BLaER1 treated with 17β-estradiol and CSF1 and Interleukin-3, amounts not matched to agents 10 nM and 100 nM (cell line): ENCODE data around the gene HSBP1.

ENCODE experiments used
- H3K27ac ChIP-seq, 11 experiments: shearing (Covaris generic); formaldehyde crosslinking; 2 replicates each; pipeline ENCODE4 v1.8.1; 2022
- H3K27me3 ChIP-seq, 11 experiments: shearing (Covaris generic); formaldehyde crosslinking; 2 replicates each; pipeline ENCODE4 v1.8.1; 2022
- H3K36me3 ChIP-seq, 11 experiments: shearing (Covaris generic); formaldehyde crosslinking; 2 replicates each; pipeline ENCODE4 v1.8.1; 2022
- H3K4me1 ChIP-seq, 10 experiments: shearing (Covaris generic); formaldehyde crosslinking; 2 replicates each; pipeline ENCODE4 v1.8.1; 2022
- H3K4me2 ChIP-seq, 11 experiments: shearing (Covaris generic); formaldehyde crosslinking; 2 replicates each; pipeline ENCODE4 v1.8.1; 2022
- H3K4me3 ChIP-seq, 10 experiments: shearing (Covaris generic); formaldehyde crosslinking; 2 replicates each; pipeline ENCODE4 v1.8.1; 2022
- H3K9ac ChIP-seq, 11 experiments: shearing (Covaris generic); formaldehyde crosslinking; 2 replicates each; pipeline ENCODE4 v1.8.1; 2022
- H3K9me3 ChIP-seq, 11 experiments: shearing (Covaris generic); formaldehyde crosslinking; replicated peaks in 1 of 11; 2 replicates each; pipeline ENCODE4 v1.8.1; 2022
- H4K20me1 ChIP-seq, 11 experiments: shearing (Covaris generic); formaldehyde crosslinking; 2 replicates each; pipeline ENCODE4 v1.8.1; 2022
- Cebpa-rat ChIP-seq, 11 experiments: shearing (Covaris generic); IDR thresholded peaks; 2 replicates each; pipeline ENCODE4 v1.8.1; 2022

The HSBP1 gene

DNA sequence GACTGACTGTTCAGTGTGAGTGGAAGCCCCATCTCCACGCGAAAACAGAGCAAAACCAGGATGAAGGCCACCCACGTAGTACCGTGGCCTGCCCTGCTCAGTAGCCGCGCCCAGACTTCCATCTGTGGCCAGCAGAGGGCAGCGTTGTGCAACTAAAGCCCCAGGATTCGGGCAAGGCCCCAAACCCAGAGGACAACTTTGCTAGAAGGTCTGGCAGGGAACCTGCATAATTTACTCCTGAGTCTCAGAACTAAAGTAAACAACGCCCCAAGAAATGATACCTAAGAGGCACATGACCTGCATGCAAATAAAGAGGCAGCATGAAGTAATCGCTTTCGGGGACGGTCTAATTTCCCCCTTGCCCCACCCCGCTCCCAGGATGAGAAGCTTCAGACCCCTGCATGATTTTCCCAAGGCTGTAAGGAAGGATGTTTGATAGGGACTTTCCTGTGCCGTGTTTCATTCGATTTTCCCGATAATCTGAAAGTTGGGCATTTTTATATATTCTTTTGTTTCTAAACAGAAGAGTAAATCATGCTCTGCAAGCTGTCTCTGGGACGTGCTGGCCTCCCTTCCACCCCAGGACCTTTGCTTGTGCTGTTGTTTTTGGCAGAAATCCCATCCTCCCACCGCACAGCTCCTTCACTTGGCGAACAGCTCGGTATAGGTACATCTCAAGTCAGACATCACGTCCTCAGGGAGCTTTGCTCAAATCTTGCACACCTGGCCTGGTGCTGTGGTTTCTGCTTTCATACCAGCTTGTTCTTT lies 18.6 kb downstream of the HSBP1 start:
- Histone ChIP-seq H3K27ac (no peak overlapping the region), H4K20me1 (no peaks in the 10 kb centered on the region), H3K4me3 (no peak overlapping the region), H3K4me1 (peaks cover 0 to 8% (median 0%) of the 10 kb centered on the region in 10 experiments; a peak in 1 of 20 replicates), H3K9ac (no peak overlapping the region), H3K4me2 (no peak overlapping the region), H3K27me3 (no peaks in the 10 kb centered on the region), H3K36me3 (no peaks in the 10 kb centered on the region), H3K9me3 (no peaks in the 10 kb centered on the region)
- TF ChIP-seq Cebpa-rat (IDR thresholded peaks at IDR 0.05): no peak

DNA sequence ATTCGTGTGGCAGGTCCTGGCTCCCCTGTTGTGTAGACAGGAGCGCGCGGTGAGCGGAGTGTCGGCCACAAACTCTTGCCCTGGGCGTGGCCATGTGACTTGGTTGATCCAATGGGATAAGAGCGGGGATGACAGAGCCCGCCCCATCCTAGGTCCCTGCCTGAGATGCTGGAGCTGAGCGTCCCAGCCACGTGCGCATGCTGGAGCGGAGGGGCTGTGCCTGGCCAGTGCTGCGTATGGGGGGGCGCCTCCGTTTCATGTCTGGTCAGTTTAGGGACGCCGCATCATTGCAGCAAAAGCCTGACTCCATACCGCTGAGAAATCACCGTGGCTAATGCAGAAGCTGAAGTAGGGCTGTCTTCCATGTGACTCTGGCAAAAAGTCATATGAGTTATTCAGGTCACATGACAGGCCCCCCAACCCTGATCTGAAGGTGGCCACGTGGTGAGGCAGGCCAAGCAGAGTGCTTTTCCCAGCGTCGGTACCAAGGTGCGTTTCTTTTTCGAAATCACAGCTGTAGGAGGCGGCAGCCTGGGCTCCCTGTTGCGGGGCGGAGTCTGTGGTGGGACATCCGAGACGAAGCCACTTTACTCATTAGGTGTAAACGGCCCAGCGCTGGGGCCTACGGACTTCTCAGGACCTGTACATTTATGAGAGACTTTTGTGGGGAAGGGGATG lies 22.5 kb downstream of the HSBP1 start:
- Histone ChIP-seq H3K4me3 (no peak overlapping the region), H3K9me3 (peaks cover 0 to 17% (median 9%) of the 10 kb centered on the region in 11 experiments; a peak in 12 of 22 replicates), H3K4me2 (no peak overlapping the region), H3K4me1 (peaks cover 11 to 26% (median 22%) of the 10 kb centered on the region in 10 experiments), H3K27ac (no peak overlapping the region), H4K20me1 (no peaks in the 10 kb centered on the region), H3K9ac (no peak overlapping the region), H3K36me3 (no peaks in the 10 kb centered on the region), H3K27me3 (no peaks in the 10 kb centered on the region)
- no peak for TF ChIP-seq Cebpa-rat (IDR thresholded peaks at IDR 0.05)

DNA sequence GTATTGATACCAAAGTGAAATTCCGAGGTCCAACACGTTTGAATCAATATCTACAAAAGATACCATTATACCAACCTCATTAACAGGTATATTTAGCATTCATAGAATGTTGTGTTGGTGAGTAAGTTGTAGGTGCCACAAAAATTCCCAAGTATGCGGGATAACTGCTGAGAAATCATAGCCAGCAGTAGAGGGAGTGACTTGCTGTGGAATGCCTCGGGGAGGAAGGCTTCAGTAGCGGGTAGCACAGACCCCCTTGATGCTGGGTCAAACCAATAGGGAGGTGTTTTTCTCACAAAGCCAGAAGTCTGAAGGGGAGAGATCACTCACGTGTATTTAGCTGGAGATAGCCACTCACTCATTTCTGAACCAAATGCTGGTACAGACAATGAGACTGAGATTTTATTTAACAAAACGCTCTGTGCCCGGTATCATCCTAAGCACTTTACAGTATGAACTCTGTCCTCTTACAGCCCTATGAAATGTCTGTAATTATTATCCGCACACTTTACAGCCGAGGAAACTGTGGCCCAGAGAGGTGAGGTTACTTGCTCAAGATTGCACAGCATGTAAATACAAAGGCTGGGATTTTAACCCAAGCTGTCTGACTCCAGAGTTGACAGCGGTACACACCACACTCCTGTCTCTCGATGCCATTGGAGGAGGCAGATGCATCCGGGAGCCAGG lies 23.1 kb downstream of the HSBP1 start:
- Histone ChIP-seq H3K27ac (no peak overlapping the region), H3K4me3 (no peak overlapping the region), H3K36me3 (no peaks in the 10 kb centered on the region), H3K9me3 (peaks cover 0 to 17% (median 9%) of the 10 kb centered on the region in 11 experiments; a peak in 12 of 22 replicates), H4K20me1 (no peaks in the 10 kb centered on the region), H3K4me1 (peaks cover 18 to 33% (median 28%) of the 10 kb centered on the region in 10 experiments), H3K9ac (no peak overlapping the region), H3K27me3 (no peaks in the 10 kb centered on the region), H3K4me2 (no peak overlapping the region)
- no peak for TF ChIP-seq Cebpa-rat (IDR thresholded peaks at IDR 0.05)

DNA sequence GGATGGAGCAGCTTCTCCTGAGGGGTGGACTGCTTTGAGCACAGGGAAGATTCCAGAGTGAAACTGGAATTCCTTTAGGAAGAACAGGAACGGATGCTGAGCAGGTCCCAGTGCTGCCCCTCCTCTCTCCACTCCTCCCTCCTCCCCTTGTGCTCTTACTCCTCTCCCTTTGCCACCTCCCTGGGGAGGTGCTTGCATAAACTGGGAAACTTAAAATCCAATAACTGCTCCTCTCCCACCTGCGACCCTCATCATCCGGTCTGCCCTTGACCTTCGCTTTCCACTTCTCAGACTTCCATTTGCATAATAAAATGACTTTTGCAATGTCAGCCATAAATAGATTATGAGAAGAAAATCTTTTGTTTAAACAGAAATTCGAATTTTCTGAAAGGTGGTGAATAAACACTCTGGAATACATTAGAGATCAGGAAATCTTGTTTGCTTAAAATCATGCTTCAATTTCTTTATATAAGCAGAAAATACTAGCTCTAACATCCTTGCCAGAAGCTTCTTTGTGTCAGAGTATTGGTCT lies 23.7 kb downstream of the HSBP1 start:
- Histone ChIP-seq H3K9me3 (peaks cover 0 to 17% (median 9%) of the 10 kb centered on the region in 11 experiments; a peak in 12 of 22 replicates), H3K9ac (no peak overlapping the region), H3K4me1 (peaks cover 24 to 39% (median 35%) of the 10 kb centered on the region in 10 experiments), H3K36me3 (no peaks in the 10 kb centered on the region), H3K27ac (no peak overlapping the region), H3K4me3 (no peak overlapping the region), H3K27me3 (no peaks in the 10 kb centered on the region), H4K20me1 (no peaks in the 10 kb centered on the region), H3K4me2 (no peak overlapping the region)
- TF ChIP-seq Cebpa-rat (IDR thresholded peaks at IDR 0.05): no peak

DNA sequence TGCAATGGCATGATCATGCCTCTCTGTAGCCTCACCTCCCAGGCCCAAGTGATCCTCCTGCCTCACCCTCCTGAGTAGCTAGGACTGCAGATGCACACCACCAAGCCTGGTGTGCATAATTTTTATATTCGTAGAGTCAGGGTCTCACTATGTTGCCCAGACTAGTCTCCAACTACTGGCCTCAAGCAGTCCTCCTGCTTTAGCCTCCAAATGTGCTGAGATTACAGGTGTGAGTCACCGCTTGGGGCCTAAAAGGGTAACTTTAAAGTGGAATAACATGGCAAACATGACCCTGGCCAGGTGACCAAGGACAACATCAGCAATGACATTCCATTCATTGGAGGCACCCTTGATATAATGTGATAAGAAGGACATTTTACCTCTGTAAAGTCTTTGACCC lies 26.1 kb downstream of the HSBP1 start:
- Histone ChIP-seq H3K27ac (no peak overlapping the region; a peak in 1 of 22 replicates), H3K4me3 (no peak overlapping the region), H3K4me2 (peak overlapping the region in 8 of 11 experiments; percentile 16 to 85 (median 73); a peak in 13 of 22 replicates), H4K20me1 (no peaks in the 10 kb centered on the region), H3K4me1 (peaks cover 28 to 40% (median 38%) of the 10 kb centered on the region in 10 experiments), H3K27me3 (no peaks in the 10 kb centered on the region), H3K36me3 (no peaks in the 10 kb centered on the region), H3K9me3 (peaks cover 0 to 20% (median 9%) of the 10 kb centered on the region in 11 experiments; a peak in 12 of 22 replicates), H3K9ac (no peak overlapping the region)
- no peak for TF ChIP-seq Cebpa-rat (IDR thresholded peaks at IDR 0.05)

DNA sequence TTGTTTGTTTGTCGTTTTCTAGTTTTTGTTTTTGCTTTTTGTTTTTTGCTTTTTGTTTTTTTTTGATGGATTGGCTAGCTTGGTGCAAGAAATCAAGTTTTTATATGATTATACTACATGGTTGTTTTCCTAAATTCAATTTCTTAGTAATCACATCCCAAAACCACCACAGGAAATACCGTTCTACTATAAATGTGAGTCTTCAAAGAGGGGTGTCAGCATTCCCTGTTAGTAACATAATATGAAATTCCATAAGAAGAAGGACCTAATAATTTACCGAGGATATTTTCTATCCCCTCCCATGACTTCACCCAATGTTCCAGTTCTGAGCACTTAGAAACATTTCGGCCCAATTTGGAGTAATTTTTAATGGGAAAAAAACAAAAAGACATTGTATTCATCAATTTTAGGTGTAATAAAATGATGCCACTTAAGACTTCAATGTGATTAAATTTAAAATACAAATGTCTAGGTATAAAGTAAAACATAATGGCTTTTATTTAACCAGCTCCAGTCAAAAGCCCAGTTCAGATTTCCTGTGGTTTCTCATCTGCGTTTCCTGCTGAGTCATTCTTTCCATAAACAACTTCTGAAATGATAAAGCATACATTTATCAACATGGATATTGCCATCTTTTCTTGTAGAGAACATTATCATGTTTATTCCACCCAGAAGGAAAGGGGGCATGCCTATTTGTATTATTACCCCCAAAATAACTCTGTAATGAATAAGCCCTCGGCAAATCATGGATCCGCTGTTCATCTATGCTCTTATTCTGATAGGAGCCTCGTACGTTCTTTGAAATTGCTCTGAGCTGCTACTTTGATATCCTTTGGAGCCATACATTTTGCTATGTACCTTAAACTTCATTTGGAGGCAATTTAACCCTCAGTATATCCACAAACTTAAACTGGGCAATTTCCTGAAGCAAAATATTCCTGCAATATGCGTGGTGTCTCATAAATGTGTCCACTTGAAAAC lies 28.1 kb downstream of the HSBP1 start:
- Histone ChIP-seq H3K9me3 (peaks cover 0 to 28% (median 9%) of the 10 kb centered on the region in 11 experiments; a peak in 12 of 22 replicates), H3K4me2 (peak overlapping the region; percentile 54 to 85 (median 73)), H3K27ac (peak overlapping the region in 9 of 11 experiments; percentile 19 to 78 (median 64); a peak in 18 of 22 replicates), H3K4me3 (peak overlapping the region in 4 of 10 experiments; percentile 9 to 47 (median 20); a peak in 3 of 20 replicates), H3K36me3 (no peaks in the 10 kb centered on the region), H4K20me1 (no peaks in the 10 kb centered on the region), H3K9ac (peak overlapping the region in 3 of 11 experiments; percentile 38 to 59 (median 58); a peak in 6 of 22 replicates), H3K27me3 (no peaks in the 10 kb centered on the region), H3K4me1 (peaks cover 28 to 40% (median 38%) of the 10 kb centered on the region in 10 experiments)
- TF ChIP-seq Cebpa-rat (IDR thresholded peaks at IDR 0.05): no peak

DNA sequence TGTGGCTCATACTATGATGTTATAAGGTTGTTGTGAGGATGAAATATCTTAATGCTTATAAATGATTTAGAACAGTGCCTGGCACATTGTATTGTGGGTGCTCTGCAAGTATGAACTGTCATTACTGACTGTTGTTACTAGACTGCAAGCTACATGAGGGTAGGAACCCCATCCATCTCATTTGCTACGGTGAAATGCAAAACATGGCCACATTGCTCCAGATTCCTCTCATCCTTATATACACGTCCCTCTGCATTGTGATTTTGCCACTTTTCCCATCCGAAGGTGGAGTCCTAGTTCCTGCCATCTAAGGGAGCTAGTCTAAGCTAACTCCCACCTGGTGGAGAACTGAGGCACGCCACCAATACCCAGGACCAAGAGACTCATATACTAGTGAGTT lies 29.8 kb downstream of the HSBP1 start:
- no peak for TF ChIP-seq Cebpa-rat (IDR thresholded peaks at IDR 0.05)
- Histone ChIP-seq H3K27ac (no peak overlapping the region), H3K36me3 (no peaks in the 10 kb centered on the region), H3K9ac (no peak overlapping the region), H3K27me3 (no peaks in the 10 kb centered on the region), H3K4me2 (no peak overlapping the region), H3K9me3 (peaks cover 0 to 27% (median 9%) of the 10 kb centered on the region in 11 experiments; a peak in 12 of 22 replicates), H3K4me3 (no peak overlapping the region), H3K4me1 (peaks cover 28 to 50% (median 46%) of the 10 kb centered on the region in 10 experiments), H4K20me1 (no peaks in the 10 kb centered on the region)

DNA sequence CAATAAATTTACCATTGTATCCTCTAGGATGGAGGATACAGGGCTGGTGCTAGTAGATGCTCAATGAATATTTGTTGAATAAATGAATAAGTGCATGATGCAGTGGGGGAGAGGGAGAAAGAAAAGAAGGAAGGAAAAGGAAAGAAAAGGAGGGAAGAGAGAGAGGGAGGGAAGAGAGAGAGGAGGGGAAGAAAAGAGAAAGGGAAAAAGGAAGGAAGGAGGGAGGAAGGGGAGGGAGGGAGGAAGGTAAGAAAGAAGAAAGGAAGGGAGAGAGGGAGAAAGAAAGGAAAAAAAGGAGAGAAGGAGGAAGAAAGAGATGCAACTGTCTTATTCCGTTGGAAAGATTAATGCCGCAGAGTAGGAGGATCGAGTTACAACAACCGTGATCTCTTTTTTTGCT lies 30.4 kb downstream of the HSBP1 start:
- H3K4me3 ChIP-seq: no peak overlapping the region

More for the DNA sequence above, 30.4 kb downstream of the HSBP1 start:
- no peak for TF ChIP-seq Cebpa-rat (IDR thresholded peaks at IDR 0.05)
- peaks cover 0 to 21% (median 6%) of the 10 kb centered on the region in 11 experiments; a peak in 11 of 22 replicates for H3K9me3 ChIP-seq
- H3K4me1 ChIP-seq: peaks cover 31 to 54% (median 51%) of the 10 kb centered on the region in 10 experiments
- no peaks in the 10 kb centered on the region for H3K36me3 ChIP-seq
- H3K9ac ChIP-seq: no peak overlapping the region
- no peaks in the 10 kb centered on the region for H3K27me3 ChIP-seq
- H3K27ac ChIP-seq: no peak overlapping the region
- H3K4me2 ChIP-seq: no peak overlapping the region
- H4K20me1 ChIP-seq: no peaks in the 10 kb centered on the region
